Measurements from ENCODE around the gene SNX20.

DNA sequence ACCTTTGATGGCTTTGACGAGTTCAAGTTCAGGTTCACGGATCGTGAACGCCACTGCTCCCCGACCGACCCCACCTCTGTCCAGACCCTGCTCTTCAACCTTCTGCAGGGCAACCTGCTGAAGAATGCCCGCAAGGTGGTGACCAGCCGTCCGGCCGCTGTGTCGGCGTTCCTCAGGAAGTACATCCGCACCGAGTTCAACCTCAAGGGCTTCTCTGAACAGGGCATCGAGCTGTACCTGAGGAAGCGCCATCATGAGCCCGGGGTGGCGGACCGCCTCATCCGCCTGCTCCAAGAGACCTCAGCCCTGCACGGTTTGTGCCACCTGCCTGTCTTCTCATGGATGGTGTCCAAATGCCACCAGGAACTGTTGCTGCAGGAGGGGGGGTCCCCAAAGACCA is 29.9 kb upstream of the SNX20 start:
- TF ChIP-seq, protein P1, sequence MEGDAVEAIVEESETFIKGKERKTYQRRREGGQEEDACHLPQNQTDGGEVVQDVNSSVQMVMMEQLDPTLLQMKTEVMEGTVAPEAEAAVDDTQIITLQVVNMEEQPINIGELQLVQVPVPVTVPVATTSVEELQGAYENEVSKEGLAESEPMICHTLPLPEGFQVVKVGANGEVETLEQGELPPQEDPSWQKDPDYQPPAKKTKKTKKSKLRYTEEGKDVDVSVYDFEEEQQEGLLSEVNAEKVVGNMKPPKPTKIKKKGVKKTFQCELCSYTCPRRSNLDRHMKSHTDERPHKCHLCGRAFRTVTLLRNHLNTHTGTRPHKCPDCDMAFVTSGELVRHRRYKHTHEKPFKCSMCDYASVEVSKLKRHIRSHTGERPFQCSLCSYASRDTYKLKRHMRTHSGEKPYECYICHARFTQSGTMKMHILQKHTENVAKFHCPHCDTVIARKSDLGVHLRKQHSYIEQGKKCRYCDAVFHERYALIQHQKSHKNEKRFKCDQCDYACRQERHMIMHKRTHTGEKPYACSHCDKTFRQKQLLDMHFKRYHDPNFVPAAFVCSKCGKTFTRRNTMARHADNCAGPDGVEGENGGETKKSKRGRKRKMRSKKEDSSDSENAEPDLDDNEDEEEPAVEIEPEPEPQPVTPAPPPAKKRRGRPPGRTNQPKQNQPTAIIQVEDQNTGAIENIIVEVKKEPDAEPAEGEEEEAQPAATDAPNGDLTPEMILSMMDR (IDR thresholded peaks at IDR 0.05) = no peak
- no peak for TF ChIP-seq POLR2A (IDR thresholded peaks at IDR 0.05)
